COLO829 (cell line): ENCODE data around the gene ZSCAN22.
"Not testable (repeated sequence)": the region's sequence is repeated elsewhere in the genome, so short reads cannot be mapped to it uniquely, and the experiment has no call there.

Experiments
- DNase-seq: peaks from one replicate; pipeline ENCODE4 v3.0.0; 2012; ENCODE audit warnings: low spot score

ZSCAN22 gene

DNA sequence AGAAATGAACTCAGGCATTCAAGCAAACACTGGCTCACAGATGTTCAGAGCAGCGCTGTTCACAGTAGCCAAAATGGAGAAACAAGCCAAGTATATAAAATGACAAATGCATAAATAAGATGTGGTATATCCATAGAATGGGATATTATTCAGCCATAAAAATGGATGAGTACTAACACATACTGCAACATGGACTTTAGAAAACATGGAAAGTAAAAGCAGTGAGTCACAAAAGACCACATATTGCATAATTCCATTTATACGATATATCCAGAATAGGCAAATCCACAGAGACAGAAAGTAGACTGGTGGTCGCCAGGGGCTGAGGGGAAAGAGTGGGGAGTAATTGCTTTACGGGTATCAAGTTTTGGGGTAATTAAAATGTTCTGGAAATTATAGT lies 47.4 kb downstream of the ZSCAN22 start:
- DNase-seq, result no peak

GRCh38 chr19:58376724-58377123 lies 49.9 kb downstream of the ZSCAN22 start:
- not testable (repeated sequence) for DNase-seq

- no peak for DNase-seq
These were observed 52.5 kb downstream of the ZSCAN22 start for GRCh38 chr19:58379246-58379645.

DNA sequence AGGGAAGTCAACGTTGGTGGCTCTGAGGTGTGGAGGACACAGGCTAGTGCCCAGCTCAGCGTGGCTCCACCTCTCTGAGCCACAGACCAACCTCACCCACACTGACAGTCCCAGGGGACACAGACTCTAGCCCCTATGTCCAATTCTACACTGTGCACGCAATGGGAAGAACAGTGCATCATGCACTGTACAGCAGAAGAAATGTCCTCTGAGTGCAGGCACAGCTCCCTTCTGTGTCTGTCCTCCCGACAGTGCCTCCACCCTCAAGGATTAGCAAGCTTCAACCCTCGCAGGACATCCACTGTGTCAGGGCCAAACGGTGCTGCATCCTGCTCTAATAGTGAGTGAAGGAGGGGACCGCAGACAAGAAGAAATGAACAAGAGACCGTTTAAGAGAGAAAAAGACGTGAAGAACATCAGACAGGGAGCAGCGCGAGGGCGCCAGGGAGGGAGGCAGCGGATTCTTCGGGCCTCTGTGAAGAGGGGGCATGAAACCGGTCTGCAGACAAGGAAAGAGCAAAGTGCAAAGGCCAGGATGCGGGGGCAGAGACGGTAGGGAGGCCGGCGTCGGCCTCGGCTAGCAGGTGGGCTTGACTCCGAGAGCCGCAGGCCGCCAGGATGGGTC lies 53.4 kb downstream of the ZSCAN22 start:
- DNase-seq, result no peak

DNA sequence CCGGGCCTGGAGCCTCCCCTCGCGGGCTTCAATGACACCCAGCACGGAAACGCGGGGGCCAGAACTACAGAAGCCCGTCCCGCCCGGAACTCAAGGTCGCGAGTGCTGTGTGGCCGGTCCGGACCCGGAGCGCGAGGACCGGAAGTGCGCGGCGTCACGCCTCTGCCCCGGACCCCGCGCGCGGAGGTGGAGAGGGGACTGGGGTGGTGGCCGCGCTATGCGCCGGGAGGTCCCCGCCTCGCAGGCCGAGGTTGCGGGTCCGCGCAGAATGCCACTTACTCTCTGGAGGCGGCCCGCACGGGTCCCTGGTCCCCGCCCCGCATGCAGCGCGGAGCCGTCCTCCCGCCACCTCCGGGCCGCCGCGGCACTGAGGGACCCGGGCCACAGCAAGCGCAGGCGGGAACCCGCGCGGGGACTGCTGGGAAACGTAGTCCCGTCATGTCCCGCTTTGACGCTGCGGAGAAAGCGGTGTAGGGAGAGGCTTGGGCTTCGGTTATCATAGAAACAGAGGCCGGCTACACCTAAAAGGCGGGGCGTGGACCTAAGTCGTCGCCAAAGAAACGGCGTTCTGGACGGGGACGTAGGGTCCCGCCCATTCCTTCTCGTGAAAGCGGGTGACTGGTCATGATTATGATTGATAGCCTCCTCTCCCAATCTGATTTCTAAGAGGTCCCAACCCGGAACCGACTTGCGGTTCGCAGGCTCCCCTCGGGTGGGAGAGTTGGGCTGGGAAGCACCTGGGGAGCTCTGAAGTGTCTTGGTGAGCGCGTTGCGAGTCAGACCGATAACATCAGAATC lies 54.1 kb downstream of the ZSCAN22 start, which contains the start of gene ZNF837:
TSS of gene ZNF837 (minus strand) at position 369 of the 798 bp plus-strand sequence. CDS start 11,698 bp downstream, outside the sequence.
- DNase-seq, result peak; percentile 95

DNA sequence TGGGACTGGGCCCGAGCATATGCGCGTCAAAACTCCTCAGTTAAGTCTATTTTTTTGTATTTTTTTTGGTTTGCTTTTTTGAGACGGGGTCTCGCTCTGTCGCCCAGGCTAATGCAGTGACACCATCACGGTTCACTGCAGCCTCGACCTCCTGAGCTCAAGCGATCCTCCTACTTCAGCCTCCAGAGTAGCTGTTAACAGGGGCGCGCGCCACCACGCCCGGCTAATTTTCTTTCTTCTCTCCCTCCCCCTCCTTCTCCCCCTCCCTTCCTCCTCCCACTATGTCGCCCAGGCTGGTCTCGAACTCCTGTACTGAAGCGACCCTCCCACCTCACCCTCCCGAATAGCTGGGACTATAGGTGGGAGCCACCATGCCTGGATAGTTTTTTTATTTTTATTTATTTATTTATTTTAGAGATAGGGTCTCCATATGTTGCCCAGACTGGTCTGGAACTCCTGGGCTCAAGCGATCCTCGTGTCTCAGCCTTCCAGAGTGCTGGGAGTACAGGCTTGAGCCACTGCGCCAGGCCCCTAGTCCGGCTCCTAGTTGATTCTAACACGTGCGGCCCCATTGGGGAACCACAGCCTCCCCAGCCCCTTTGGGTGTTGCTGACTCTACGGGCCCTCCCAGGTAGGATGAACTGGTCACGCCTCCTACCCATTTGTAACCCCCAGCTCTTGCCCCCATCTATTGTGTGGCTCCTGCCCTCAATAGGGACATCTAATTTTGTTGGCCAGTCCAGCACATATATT lies 54.8 kb downstream of the ZSCAN22 start:
- no peak for DNase-seq

DNA sequence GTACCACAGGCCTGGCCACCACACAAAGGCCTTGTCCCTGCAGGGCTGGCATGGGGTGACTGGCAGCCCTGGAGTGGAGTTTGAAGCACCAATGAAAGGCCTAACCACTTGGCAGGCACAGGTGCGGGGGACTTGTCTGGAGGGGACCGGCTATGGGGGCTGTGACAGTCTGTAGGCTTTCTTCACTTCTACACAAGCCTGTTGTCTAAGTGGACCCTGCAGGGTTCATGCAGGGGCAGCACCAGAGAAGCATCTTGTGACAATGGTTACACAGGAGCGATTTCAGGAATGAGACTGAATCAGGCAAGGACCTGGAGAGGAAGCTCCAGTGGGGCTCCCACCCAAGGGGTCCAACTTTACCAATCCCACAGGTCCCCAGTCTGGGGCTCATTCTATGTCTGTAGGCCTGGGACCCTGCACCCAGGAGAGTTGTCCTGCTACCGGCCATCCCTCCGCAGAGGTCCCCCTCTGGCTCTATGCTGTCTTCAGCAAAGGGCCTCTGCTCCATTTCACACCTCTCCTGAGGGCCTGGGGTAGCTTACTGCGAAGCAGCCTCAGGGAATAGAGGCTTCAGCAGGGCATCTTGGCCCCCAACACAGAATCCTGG lies 56.3 kb downstream of the ZSCAN22 start:
- no peak for DNase-seq

DNA sequence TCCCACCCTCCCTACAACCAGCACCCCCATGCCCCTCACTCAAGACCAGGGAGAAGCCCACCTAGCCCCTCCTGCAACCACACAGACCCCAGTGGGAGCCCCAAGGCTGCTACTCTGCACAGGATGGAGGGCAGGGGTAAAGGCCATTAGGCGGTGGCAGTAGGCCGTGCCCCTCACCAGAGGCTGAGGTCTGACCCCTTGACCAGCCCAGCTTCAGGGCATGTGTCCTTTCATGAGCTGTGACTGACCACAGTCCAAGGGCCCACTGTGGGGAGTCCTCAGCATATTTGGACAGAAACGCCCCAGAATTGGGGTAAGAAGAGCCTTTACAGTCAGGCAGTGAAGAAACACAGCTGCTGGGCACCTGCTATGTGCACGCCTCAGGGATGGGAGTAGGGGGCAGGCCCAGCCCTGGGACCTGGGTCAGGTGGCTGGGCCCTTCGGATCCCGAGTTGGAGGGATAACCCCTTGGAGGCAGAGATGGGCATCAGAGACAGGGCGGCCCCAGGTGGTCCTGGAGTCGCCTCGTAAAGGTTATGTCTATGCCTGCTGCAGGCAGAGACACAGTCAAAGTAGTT lies 58.6 kb downstream of the ZSCAN22 start:
- DNase-seq, result no peak

GRCh38 chr19:58385891-58386575 lies 59.2 kb downstream of the ZSCAN22 start:
- DNase-seq, result no peak

DNA sequence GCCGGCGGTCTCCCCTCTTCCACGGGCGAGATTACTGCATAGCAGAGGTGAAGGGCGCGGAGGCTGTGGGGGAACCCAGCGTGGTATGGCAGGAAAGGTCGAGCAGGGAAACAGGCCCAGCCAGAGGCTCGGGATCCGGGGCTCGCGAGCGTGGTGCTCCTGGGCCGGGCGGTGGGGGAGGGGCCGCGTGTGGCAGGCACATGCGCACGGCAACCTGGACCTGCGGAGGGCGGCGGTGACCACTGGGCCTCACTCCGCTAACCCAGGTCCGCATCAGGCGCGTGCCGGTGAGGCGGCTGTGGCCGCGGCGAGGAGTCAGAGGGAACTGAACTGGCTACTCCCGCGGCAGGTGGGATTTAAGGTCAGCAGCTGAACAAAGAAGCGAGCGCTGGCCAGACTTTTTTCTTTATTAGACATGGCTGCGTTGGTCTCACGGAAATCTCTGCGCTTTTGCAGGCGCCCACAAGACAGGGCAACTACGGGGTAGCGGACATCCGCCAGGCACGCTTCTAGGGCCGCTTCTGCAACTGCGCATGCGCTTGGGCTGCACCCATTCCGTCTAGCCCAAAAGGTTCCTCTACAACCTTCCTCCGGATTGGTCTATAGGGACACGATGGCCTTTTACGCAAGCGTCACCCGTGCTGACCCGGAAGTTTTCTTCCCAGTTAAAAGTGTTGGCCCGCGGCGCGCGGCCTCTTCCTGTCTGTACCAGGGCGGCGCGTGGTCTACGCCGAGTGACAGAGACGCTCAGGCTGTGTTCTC lies 60.0 kb downstream of the ZSCAN22 start, which contains the start of gene RPS5:
TSS of gene RPS5 (plus strand) at position 694 of the 762 bp plus-strand sequence. CDS start 869 bp downstream, outside the sequence.
- DNase-seq, result peak; percentile 99

GRCh38 chr19:58387338-58388174 lies 60.8 kb downstream of the ZSCAN22 start:
- no peak for DNase-seq

GRCh38 chr19:58388175-58388526 lies 61.4 kb downstream of the ZSCAN22 start:
- DNase-seq, result no peak
